ENCODE data around the gene CD44. TPM values are rescaled to one million over a fixed set of nuclear protein-coding genes. Genes with fewer than 3 reads are reported as not detected.
"Not testable (repeated sequence)": the region's sequence is repeated elsewhere in the genome, so short reads cannot be mapped to it uniquely, and the experiment has no call there.

The CD44 gene
- polyA plus RNA-seq, 3 donors = 8.8 to 11.2 (median 9.4) TPM

DNA sequence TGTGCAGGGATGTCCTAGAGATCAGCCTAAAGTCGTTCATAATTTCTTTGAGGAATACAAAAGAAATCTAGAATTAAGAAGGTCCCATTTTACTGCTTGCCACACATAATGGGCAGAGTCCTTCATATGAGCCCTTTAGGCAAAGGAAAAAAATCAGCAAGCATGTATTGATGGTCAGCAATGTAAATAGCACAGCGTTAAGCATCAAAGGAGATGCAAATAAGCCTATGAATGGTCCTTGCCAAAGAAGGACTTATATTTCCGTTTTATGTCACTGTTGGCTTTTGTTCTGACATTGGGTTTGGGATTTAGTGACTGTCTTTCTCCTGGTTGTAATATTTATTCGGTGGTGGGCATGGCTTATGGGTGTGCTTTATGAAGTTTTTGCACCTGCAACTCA is 69.8 kb downstream of the CD44 start:
- DNase-seq = no peak

DNA sequence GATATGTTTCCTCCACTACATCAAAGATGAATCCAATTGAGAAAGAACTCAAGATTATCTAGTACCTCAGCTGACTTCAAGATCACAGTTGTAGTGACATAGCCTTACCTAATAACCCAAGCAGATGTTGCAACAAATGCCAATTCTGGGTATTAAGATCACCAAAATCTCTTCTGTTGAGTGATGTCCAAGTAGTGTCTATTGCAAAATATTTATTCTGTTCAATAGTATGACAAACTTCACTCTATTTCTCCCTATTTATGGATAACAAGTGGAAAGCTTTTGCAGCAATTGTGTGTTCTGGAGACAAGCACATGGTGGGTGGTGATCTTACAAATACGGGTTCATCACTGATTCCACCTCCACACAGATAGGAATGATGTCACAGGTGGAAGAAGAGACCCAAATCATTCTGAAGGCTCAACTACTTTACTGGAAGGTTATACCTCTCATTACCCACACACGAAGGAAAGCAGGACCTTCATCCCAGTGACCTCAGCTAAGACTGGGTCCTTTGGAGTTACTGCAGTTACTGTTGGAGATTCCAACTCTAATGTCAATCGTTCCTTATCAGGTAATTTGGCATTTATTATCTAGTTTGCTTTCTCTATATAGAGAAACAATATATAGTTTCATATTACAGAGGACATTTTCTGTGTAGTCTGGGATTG is 72.0 kb downstream of the CD44 start:
- no peak for DNase-seq

DNA sequence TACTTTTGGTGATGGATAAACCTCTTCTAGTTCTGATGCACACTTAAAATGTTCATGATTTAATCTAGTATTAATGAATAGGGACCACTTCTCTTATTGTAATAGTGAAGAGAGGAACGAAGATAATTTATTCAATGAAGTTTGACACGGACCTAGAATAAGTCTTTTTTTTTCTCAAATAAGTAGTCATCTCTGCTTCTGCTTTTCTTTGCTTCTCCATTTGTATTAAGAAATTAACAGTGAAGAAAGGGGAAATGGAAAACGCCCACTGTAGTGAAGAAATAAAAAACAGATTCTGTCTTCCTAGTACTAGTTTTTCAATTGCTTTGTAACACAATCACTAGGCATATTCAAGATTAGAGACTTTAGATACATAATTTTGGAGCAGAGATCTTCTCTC is 73.0 kb downstream of the CD44 start:
- no peak for DNase-seq

DNA sequence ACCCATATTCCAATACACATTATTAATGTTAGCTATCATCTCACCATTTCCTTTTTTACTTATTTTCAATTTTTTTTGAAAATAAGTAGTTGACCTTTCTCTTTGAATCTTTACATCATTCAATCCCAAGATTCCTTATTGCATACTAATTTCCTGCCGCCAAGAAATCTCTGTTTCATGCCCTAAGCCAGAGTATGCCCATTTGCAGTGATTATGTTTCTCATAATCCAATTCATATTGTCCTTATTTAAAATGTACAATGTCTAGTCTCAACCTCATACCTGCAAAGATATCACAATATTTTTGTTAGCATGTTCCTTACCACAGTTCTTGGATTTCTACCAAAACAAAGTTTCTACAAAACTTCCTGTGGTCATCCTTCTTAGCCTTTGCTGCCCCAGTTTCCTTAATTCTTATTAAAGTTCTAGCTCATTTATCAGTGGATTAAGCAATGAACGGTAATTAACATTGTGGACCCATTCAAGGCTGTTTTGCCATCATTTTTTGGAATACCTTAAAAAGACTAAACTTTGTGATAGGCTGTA is 75.3 kb downstream of the CD44 start:
- no peak for DNase-seq

DNA sequence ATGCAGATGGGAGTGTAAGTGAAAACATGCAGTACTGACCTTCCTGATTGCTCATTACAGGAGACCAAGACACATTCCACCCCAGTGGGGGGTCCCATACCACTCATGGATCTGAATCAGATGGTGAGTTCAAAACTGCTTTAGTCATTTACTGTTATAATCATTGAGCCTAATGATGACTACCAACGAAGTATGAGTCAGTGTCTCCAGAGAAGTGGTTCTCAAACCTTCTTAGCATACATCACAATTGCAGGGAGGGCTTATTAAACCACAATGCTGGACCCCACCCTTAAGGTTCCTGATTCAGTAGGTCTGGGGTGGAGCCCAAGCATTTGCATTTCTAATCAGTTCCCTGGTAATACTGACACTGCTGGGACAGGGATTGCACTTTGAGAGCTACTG is 75.8 kb downstream of the CD44 start:
- DNase-seq = no peak

DNA sequence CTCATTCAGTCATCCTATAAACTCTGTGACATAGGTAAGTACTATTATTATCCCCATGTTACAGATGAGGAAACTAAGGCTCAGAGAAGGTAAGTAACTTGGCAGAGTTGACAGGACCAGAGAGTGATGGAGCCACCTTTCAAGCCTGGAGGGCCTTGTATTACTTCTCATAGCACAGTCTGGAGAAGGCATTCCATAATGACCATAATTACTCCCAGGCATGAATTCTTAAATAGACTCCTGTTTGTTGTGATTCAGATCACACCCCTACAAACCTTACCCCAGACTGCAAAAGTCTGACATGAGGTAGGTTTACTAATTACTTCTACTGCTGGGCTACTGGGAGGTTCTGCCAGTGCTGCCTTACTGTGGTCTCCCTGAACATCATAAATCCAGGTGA is 77.0 kb downstream of the CD44 start:
- no peak for DNase-seq

DNA sequence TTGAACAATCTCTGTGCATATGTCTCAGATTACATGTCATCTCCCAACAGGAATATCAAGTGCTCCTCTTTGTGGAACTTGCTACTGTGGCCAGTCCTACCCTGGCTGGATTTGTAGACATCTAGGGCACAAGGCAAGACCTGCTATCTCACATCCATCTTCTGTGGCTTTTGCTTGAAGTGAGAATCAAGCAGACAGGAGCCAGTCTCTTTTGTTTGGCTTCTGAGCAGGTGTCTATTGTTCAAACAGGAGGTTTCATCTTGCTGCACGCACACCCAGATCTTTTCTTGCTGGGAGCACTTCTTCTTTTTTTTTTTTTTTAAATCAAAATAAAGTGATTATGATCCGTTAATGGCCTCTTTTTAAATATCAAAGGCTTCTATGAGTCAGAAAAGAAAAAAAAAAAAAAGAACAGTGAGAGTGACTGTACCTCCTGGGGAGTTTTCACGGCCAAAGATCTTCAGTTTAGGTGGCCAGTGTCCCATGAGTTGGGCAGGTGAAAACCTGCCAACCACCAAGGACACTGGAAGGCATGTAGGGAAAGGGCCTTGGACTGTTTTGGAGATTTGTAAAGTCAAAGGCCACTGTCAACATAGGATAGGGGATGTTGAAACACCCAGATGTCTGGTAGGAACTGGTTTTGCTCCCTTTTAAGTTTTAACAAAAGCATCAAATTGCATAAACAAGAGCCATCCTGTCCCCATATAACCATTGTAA is 78.1 kb downstream of the CD44 start:
- DNase-seq = no peak

DNA sequence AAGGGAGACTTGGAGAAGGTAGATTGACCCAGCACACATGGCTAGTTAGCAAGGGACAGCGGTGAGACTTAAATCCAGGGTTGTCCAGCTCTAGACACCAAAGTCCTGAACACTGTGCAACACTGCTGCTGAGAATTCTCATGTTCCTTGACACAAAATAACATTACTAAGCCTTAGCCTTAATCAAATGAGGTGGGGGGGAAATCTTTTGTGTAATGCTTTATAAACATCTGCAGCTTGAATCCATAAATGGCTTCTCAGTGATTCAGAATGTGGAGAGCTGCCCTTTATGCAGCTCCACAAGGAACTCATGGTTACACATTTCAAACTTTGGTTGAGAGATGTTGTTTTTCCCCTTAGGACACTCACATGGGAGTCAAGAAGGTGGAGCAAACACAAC is 80.0 kb downstream of the CD44 start:
- no peak for DNase-seq

DNA sequence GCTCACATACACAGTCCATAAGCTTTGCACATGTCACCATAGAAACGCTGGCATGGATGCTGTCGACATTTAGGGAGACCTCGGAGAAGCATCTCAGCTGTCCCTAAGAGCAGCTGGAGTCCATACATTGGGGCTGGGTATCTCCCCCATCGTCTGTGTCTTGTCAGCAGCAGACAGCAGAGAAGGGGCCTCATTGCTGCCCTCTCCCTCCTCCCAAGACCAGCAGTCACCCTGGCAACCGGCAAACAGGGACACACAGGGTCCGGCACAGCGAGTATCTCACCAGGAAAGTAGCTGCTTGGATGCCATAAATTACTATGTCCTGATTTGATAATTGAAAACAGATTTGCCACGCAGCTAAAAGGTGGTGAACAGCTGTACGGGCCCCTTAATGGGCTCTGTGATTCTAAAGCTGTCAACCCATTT is 84.4 kb downstream of the CD44 start:
- DNase-seq = peak; percentile 85

DNA sequence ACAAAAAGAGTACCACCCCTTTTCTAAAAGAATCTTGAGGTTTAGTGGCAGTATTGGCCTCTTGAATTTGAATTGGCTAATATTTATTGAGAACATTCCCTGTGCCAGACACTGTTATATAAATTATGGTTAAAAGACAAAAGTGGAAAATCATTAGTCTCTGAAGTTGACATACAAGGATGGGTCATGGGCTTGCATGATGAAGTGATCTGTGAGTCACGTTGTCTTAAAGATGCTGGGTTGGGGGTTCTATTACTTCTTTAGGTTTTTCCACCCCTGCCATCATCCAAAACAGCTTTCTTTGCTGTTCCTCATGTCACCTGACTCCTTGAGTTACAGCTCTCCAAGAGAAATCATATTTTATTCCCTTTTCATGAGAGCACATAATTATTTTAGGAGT is 85.0 kb downstream of the CD44 start:
- no peak for DNase-seq

DNA sequence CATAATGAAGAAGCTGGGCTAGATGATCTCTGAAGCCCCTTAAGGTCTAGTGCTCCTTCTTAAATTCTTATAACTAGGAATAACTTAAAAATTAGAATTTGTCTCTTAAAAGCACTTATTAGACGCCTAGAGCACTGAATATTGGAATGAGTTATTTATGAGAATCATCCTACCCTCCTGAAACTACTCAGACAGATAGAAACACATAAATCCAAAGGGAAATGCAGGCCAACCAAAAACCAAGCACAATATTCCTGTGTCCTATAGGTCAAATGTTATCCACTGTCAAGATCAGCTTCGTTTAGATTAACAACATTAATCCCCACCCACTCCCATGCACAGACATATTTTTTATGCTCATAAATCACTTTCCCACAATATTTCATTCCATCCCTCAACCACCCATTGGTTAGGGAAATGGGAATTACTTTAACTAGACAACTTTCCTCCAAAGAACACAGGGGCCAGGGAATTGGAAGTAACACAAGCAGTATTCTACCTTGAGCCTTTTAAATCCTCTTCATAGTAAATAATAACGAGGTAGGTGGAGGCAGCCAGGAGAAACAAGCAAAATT is 87.1 kb downstream of the CD44 start:
- no peak for DNase-seq

DNA sequence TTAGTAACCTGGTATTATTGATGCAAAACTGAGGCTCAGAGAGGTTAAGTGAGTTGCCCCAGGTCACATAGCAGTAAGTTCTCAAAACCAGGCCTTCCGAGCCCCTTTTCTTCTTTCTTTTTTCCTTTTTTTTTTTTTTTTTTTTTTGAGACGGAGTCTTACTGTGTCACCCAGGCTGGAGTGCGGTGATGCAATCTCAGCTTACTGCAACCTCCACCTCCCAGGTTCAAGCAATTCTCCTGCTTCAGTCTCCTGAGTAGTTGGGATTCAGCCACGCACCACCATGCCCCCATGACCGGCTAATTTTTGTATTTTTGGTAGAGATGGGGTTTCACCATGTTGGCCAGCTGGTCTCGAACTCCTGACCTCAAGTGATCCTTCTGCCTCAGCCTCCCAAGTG is 87.8 kb downstream of the CD44 start:
- not testable (repeated sequence) for DNase-seq

DNA sequence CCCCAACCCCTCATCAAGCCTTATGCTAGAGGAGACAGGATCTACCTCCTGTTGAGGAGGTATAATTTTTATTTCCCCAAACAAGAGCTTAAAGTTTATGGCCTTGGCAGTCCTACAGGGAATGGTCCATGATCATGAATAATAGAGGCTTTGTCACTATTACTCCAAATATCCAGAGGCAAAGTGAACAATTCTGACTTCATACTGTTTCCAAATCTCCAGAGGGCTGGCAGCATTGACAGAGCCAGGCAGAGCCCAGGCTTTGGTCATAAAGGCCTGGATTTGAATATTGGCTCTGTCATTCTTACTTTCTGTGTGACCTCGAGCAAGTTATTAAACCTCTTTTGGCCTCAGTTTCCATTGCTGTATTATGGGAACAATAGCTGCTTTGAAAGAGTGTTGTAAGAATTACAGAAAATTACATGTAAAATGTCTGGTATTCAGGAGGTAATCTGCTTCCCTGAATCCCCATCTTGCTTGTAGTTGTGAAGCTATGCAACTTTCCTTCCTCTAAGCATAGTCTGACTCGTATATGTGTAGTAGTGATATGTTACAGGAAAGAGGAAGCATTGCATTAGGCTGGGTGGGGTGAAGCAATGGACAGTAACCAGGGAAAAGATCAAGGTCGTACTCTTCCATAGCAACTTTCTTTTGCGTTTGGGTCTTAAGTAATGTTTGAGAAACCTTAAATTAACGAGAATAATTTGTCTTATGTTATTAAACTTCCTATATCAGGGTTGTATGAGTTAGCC is 88.8 kb downstream of the CD44 start:
- DNase-seq = no peak

DNA sequence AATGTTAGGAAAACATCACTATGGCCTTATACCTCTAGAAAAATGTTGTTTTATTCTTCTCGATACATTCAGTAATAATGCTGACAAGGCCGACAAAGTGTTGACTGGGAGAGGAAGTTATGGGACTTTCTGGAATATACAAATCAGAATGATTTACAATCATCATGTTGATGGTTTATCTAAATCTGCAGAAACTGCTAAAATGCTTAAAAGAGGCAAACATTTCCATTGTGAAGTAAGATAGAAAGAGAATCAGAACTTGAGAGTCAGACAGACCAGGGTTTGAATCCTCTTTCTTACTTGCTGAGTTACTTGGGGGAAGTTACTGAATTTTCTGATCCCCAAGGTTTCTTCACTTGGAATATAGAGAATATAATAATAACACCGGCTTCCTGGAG is 89.4 kb downstream of the CD44 start:
- DNase-seq = no peak

DNA sequence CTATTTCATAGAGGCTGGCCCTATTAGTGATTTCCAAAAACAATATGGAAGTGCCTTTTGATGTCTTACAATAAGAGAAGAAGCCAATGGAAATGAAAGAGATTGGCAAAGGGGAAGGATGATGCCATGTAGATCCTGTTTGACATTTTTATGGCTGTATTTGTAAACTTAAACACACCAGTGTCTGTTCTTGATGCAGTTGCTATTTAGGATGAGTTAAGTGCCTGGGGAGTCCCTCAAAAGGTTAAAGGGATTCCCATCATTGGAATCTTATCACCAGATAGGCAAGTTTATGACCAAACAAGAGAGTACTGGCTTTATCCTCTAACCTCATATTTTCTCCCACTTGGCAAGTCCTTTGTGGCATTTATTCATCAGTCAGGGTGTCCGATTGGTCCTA is 91.4 kb downstream of the CD44 start:
- DNase-seq = no peak

DNA sequence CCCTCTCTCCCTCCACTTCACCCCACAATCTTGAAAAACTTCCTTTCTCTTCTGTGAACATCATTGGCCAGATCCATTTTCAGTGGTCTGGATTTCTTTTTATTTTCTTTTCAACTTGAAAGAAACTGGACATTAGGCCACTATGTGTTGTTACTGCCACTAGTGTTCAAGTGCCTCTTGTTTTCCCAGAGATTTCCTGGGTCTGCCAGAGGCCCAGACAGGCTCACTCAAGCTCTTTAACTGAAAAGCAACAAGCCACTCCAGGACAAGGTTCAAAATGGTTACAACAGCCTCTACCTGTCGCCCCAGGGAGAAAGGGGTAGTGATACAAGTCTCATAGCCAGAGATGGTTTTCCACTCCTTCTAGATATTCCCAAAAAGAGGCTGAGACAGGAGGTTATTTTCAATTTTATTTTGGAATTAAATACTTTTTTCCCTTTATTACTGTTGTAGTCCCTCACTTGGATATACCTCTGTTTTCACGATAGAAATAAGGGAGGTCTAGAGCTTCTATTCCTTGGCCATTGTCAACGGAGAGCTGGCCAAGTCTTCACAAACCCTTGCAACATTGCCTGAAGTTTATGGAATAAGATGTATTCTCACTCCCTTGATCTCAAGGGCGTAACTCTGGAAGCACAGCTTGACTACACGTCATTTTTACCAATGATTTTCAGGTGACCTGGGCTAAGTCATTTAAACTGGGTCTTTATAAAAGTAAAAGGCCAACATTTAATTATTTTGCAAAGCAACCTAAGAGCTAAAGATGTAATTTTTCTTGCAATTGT is 92.3 kb downstream of the CD44 start:
- DNase-seq = no peak

DNA sequence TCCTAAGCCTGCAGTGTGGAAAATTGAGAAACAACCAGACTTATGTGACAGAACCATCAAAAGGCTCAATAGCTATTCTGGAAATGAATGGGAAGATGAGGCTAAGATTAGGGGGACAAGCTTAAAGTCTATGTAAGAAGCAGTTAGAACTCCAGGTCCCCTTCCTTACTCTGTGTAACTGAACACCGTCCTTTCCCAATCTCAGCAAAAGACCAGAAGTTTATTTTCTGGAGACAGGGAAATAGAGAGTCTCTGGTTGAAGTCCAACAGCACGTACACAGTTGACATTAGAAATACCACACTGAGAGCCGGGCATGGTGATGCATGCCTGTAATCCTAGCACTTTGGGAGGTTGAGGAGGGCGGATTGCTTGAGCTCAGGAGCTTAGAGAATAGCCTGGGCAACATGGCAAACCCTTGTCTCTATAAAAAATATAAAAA is 93.9 kb downstream of the CD44 start:
- no peak for DNase-seq

DNA sequence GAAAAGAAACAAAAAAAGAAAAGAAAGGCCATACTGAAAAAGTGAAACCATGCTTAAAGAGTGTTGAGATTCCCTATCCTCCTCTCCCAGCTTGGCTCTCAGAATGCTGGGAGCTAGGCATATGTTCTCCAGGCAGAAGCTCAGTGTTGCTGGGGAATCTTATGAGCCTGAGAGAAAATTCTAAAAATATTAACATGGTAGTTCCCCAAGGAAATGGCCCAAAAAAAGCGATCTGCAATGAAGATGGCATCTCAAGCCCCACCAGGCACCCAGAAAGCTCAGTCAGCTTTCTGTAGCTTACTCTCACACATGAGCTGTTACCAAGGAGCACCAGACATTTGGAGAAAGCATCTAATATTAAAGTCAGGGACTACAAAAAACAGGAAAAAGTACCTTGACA is 94.5 kb downstream of the CD44 start:
- DNase-seq = no peak

DNA sequence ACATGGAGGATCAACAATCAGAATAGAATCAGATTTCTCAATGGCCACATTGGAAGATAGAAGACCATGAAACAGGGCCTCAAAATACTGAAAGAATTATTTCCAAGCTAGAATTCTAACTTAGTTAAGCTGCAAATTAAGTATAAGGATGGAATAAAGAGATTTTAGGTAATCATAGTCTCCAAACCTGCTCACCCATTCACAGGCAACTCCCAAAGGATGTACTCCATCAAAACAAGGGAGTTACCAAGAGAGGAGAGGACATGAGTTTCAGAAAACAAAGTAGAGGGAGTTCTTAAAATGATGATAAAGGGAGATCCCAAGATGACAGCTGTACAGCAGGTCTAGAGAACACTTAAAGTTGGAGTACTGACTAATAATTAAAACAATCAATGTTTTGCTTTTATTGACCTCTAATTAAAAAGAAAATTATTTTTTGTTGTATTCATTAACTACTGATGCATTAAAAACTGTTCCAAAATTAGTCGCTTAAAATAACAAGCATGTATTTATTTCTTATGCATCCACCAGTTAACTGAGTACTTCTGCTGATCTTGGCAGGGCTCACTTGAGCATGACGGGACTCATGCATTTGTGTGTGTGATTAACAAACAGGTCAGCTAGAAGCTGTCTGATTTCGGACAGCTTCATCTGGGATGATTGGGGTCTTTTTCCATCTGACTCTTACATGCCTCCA is 95.6 kb downstream of the CD44 start:
- no peak for DNase-seq

DNA sequence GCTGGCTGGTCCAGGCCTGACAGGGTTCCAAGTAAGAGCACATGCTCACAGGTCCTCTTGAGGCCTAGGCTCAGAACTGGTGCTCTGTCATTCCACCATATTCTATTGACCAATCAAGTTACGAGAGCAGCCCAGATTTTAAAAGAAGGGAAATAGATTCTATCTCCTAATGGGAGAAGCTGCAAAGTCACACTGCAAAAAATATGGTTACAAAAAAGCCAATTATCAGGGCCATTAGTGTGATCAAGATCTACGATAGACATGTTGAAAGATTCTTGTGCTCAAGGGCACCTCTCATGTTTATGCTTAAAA is 96.1 kb downstream of the CD44 start:
- no peak for DNase-seq

DNA sequence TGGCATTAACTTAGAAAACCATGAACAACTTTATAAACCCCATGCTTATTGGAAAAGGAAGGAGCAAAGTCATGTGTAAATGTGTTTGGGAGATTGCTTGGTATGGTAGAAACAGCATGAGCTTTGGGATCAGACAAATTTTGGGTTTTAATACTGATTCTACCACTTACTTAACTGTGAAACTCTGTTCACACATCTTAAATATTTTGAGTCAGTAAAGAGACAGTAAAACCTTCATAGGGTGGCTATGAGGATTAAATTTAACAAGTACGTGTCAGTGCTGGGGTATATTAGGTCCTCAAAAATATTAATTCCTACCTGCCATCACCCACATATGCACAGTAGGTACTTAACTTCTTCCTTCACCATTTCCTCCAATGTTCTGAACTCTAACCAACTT is 96.5 kb downstream of the CD44 start:
- DNase-seq = no peak
